GM19397 (cell line): Measurements from ENCODE around the gene EMID1.
A peak's percentile ranks its signal among the peaks of the same experiment; 100 is the strongest.

ENCODE experiments used
- ATAC-seq: cut with Tn5 transposase; IDR thresholded peaks from one replicate; pipeline ENCODE4 v1.9.1; 2021; ENCODE audit warnings: mild to moderate bottlenecking, moderate library complexity; ENCODE audit not compliant: unreplicated experiment

EMID1 gene

DNA sequence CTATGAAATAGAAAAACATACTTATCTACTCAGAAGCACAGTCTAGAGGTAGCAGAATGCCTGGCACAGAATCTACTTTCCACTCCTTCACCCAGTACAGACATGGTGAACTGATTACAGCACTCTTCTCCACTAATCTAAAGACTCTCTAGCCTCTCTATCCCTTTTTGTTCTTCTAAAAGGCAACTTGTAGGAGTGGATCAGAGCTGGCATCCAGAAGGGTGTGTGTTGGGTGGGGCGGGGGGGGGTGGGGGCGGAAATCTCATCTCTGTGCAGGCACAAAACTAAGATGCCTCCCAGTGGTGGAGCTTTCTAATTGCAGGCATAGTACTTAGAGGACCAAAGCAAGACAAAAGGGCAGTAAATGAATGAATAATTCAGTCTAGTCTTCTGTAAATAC is 11.5 kb upstream of the EMID1 start:
- no peak for ATAC-seq

GRCh38 chr22:29195118-29195963 is 10.4 kb upstream of the EMID1 start:
- no peak for ATAC-seq

DNA sequence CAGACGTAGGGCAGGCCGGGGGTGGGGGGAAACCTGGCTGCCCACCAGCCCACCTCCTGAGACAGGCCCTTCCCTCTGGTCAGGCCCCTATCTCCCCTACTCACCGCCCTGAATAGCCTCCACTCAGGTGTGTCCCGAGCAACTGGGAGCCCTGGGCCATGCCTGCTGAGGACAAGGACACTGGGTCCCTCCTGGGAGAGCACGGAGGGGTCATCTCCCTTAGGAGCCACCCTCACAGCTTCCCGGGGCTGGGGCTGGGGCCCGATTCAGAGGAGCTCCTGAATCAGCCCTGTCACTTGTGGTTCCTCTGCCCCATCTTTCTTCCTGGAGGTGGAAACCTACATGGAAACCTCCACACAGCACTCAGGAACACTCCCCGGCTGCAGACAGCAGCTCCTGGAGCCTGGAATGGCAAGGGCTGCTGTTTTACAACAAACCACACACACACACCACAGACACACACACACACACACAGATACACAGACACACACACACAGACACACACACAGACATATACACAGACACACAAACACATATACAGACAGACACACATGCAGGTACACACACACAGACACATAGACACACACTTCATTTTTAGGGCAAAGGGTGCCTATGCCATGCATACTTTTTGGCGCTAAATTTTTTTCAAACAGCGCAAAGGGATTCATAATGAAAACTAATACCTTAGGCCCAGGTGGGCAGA is 9.6 kb upstream of the EMID1 start:
- ATAC-seq: no peak

- ATAC-seq: no peak
Measured at GRCh38 chr22:29197096-29197495, 8.6 kb upstream of the EMID1 start.

- no peak for ATAC-seq
Measured at GRCh38 chr22:29198240-29198639, 7.5 kb upstream of the EMID1 start.

- ATAC-seq: no peak
Measured at GRCh38 chr22:29199702-29200400, 5.8 kb upstream of the EMID1 start.

DNA sequence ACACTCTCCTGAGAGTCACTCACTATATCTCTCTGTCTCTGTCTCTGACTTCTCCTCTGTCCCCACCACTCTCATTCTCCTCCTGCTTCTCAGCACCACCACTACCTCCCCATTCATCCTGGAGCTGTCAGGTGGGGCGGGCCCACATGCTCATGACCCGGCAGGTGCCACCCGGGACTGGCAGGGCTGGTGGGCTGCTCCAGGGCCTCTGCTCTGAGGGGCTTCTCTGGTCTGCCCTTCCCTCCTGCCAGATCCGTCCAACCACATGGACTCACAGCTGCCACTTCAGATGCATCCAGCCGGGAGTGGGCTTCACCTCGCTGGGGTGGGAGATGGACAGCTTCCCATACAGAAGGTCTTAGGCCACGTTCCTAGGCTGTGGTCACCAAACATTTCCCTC is 4.8 kb upstream of the EMID1 start:
- no peak for ATAC-seq

DNA sequence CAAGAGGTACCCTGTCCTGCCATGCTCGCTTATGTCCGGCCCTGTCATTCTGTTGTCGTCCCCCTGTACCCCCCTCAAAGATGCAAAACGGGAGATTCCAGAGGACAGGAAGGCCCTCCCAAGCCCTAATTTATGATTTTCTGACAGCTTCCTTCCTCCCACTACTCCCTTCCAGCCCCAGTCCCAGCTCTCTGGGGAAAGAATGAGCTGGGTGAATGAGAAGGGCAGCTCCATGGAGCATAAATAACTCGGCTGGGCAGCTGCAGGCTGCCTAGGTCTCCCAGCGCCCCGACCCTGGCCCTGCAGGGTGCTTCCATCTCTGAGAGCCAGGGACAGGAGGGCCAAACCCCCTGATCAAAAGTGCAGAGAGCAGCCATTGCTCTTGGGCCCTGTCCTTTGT is 3.9 kb upstream of the EMID1 start:
- no peak for ATAC-seq

DNA sequence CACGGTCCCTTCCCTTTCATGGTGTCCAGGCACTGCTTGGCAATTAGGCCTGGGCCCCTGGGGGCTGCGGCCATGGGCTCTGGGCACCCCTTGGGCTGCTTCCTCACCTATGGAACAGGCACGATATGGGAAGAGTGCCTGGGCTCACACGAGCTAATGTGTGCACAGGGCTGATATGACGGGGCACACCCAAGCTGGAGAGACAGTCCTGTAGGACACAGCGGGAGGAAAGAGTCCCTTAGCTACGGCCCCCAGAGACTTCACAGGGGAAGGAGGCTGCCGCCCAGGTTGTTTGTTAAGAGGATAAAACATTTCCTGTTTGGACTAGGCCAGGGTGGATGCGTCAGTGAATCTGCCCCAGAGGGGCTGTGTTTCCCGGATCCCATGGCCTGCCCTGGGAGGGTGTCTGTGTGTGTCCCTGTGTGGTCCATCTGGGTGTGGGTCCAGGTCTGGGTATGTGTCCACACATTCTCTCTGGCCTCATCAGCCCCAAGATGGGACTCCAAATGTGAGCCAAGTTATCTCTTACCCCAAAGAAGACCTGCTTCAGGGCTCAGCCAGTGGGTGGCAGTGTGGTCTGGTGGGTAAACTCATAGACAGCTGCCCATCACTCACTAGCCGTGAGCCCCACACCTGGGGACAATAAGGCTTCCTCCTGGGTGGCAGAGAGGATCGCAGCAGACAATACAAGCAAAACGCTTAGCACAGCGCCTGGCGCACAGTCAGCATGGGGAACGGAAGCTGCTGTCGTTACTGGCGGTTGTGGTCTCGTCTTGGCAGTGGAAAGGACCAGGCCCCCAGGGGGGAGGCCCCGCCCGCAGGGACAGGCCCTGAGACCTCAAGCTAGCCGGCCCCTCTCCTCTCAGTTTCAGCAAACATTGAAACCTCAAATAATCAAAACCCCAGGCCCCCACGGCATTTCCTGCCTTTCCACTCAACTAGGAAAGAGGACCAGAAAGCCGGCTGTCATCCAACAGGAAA is 3.2 kb upstream of the EMID1 start:
- ATAC-seq: peak; percentile 63

DNA sequence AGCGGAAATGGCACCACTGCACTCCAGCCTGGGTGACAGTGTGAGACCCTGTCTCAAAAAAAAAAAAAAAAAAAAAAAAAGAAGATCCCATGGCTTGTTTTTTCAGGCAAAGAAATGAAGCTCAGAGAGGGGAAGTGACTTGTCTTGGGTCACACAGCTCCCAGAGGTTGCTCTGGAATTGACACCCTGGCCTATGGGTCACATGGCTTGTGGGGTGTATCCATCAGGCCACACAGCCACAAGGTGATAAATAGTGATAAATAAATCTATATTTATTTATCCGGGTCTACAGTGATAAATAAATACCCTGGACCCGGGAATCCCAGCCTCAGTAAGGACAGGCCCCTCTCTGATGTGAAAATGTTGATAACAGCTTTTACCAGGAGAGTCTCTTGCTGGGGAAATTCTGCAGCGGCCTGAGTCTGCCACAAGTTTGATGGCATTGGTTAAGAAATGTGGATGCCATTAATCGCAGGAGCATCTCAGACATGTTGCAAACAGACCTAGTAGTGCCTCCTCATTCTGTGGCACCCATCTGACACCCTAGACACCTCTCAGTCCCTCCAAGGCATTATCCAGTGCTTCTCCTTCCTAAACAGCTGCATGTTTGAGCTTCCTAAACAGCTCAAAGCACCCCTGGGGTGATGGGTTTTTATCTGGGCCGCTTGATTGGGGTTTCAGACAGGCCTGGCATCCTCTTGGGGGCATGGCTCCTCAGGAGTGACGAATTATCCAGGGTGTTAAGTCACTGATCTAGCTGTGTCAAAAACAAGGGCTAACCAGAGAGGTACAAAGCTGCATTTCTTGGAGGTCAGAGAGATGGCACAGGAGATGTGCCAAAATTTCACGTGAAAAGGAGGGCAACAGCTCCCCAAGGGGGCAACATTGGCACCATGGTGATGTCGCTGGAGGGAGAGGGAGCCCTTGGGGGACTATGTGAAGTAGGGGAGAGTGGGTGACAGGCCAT is 1.9 kb upstream of the EMID1 start:
- no peak for ATAC-seq

DNA sequence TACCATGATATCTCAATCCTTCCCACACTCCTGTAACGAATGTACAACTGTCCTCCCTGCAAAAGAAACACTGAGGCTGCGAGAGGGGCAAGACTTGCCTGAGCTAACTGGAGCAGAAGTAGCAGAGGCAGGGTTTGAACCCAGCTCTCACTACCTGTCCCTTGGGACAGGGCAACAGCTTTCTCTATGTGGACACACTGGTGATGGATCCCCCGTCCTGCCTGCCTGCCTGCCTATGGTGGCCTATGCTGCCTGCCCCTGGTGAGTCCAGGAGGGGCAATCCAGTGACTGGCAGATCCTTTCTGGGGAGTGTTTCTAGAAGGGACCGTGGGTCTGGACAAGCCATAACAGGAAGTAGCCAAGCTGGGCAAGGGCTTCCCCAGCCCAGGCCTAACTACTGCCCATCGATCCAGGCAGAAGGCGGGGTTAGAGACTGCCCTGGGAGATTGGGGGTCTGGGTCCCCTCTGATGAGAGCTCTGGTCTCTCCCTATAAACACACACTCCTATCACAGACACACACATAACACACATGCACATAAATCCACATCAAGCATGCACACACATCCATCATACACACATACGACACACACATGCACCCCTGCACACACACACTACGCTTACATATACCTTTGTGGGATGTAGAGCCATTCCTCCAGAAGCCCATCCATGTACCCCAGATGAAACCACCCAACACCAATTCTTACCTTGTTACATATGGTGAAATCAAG is 1.1 kb upstream of the EMID1 start:
- ATAC-seq: no peak

GRCh38 chr22:29205252-29205593 is 473 bp upstream of the EMID1 start:
- no peak for ATAC-seq

DNA sequence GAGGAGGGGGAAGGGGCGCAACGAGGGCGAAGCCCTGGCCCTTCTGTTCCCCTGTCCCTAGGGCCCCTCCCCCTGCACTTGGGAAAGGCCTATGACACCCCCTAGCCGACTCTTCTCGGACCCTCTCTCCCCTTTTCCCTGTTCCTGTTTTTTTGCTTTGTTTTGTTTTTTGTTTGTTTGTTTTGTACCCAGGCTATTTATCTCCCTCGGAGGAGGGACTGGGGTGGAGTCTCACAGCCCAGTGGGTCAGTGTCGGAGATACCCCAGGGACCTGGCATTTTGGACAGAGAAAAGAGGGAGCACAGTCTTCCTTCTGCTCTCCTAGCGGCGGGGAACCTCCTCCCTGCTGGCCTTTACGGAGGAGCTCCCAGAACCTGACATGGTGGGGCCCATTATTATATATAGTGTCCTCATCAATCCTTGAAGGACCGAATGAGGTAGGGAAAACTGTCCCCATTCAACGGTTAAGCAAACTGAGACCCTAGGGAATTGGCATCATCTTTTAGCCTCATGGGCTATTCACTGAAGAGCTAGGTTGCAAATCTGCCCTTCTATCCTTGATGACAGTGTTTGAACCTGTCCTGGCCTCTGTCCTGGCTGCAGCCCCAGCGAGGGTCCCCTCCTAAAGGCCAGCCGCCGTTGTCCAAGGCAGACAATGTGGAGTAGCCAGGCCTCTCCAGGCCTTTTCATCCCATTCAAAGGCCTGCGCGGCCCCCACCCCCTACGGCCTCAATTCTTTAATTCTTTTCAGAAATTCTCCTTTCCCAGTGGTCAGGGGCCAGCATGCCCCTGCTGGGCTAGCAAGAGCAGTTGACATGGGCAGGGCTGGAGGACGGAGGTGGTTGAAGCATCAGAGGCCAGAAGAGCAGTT is 911 bp downstream of the EMID1 start:
- ATAC-seq: no peak

- ATAC-seq: no peak
Measured at GRCh38 chr22:29207243-29207550, 1.5 kb downstream of the EMID1 start.

GRCh38 chr22:29207562-29208501 is 2.1 kb downstream of the EMID1 start:
- ATAC-seq: no peak

DNA sequence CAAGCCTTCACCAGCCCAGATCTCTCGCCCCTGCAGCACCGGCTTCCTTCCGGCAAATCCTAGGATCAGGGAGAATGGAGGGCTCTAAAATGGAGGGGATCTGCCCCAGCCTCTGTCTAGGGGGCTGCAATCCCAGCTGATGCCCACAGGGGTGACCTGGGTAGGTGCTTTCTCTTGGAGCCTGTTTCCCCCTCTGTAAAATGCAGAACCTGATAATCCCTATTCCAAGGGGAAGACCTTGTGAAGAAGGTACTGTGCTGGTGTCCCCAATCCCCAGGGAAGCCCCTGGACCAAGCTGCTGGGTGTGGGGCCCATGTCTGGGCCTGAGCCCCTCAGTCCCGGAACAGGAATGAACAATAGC is 2.8 kb downstream of the EMID1 start:
- no peak for ATAC-seq
